ENCODE data around the gene NBEA. TPM values are rescaled to one million over a fixed set of nuclear protein-coding genes. Genes with fewer than 3 reads are reported as not detected.

Gene NBEA
- total RNA-seq, 3 donors from 2014 or later = 0.19 to 0.58 (median 0.43) TPM

DNA sequence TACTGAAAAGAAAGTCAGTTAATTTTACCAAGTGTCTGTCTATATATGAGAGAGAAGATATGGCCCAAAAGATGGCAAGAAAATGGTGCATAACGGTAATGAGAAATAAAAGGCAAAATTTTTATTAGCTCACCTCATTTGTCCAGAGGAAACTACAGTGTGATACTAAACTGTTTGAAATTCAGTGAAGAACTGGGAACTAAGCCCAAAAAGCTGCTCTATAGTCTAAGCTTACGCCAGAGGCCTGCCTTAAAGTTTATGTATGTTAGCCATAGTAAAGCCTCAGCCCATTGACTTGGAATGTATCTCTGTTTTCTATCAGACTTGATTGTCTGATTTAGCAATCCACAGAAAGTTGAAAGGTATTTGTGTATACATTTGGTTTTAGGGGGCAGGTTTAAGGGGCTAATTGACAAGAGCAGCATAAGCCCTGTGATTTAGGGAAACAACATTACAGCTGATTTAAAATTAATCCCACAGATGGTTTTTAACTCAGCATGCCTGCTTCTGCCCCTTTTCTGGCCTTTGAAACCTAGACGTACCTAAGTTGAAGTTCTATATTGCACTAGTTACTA, 625.4 kb downstream of the NBEA start:
- H3K4me1 Mint-ChIP-seq (ENCODE audit: low read depth) = no peaks in the 10 kb centered on the region
- no peak overlapping the region for H3K4me3 Mint-ChIP-seq
- H3K9me3 Mint-ChIP-seq = no peaks in the 10 kb centered on the region
- DNase-seq (no peak), ATAC-seq (no peak)
- no peaks in the 10 kb centered on the region for H3K36me3 Mint-ChIP-seq (ENCODE audit: insufficient read depth)
- no peaks in the 10 kb centered on the region for H3K27me3 Mint-ChIP-seq (ENCODE audit: low read depth)

DNA sequence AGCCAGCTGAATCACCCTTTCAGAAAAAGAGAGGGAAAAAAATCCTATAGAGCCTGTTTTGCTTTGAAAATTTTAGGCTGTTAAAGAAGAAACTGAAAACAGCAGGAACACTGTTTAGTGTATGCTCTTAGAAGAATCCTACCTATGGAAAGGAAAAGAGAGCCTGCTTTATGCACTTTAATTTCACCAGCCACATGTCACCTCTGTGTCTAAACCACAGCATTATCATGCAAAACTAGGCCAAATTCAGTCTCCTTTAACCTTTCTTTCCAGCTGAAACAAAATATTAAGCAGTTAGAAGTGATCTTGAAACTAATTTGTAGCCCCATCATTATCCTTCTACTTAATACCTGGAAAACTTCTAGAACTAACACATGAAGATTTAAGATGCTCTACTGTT, 631.6 kb downstream of the NBEA start:
- Mint-ChIP-seq H3K27me3 (ENCODE audit: low read depth) (no peaks in the 10 kb centered on the region), H3K4me1 (ENCODE audit: low read depth) (no peaks in the 10 kb centered on the region), H3K36me3 (ENCODE audit: insufficient read depth) (no peaks in the 10 kb centered on the region), H3K9me3 (no peaks in the 10 kb centered on the region), H3K4me3 (no peak overlapping the region)
- DNase-seq = no peak
- ATAC-seq = no peak

DNA sequence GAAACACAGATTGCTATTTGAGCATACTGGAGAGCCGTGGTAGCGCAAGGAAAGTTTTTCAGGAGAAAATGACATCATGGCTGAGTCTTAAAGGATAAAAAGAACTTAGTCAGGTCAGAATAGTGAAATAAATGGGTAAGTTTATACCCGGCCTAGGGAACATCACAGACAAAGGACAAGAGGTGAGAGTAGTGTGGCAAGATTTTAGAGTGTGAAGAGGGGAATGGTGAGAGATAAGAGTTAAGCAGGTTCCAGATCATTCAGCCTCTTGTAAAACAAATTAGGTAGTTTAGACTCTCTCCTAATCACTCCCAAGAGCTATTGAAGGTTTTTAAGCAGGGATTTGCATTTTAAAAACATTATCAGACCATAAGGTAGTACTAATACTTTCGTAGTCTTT, 650.4 kb downstream of the NBEA start:
- DNase-seq (no peak), ATAC-seq (no peak)
- Mint-ChIP-seq H3K36me3 (ENCODE audit: insufficient read depth) (no peaks in the 10 kb centered on the region), H3K27me3 (ENCODE audit: low read depth) (no peaks in the 10 kb centered on the region), H3K9me3 (no peaks in the 10 kb centered on the region), H3K4me3 (no peak overlapping the region), H3K4me1 (ENCODE audit: low read depth) (no peaks in the 10 kb centered on the region)

DNA sequence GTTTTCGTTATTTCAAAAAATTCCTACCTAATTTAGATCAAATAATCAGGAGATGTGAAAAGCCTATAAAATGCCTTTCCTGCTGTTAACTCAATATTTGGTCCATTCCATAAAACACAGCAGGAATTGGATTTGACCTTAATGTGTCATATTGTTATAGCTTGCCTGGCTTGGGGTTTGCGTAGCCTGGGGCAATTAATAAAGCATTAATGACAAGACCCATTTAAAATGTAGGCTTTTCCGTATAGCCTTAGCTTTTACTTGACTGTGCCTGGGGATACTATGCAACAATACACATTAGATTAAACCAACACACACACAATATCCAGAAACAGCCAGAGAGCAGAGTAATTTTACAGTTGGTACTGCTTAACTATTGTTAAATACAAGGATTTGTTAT, 651.6 kb downstream of the NBEA start:
- Mint-ChIP-seq H3K36me3 (ENCODE audit: insufficient read depth) (no peaks in the 10 kb centered on the region), H3K4me1 (ENCODE audit: low read depth) (no peaks in the 10 kb centered on the region), H3K9me3 (no peaks in the 10 kb centered on the region), H3K27me3 (ENCODE audit: low read depth) (no peaks in the 10 kb centered on the region), H3K4me3 (no peak overlapping the region)
- ATAC-seq (no peak), DNase-seq (no peak)

DNA sequence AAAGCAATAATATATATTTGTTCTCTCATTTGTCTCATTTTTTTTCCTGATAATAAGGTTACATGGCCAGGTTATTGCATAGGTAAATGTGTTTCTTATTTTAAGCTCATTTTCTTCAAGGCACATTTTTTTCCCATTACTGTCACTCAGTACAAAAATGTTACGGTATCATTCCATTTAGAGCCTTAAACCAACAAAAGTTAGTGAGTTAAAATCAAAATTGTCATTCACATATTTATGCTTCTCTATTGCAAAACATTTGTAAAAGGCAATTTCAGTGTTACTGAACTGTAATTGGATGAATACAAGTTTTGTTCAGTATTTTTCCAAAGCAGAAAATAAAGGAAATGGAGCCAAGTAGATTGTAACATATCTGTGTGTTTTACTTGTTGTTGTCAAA, 652.0 kb downstream of the NBEA start:
- no peaks in the 10 kb centered on the region for H3K4me1 Mint-ChIP-seq (ENCODE audit: low read depth)
- ATAC-seq (no peak), DNase-seq (no peak)
- H3K4me3 Mint-ChIP-seq = no peak overlapping the region
- no peaks in the 10 kb centered on the region for H3K36me3 Mint-ChIP-seq (ENCODE audit: insufficient read depth)
- H3K9me3 Mint-ChIP-seq = no peaks in the 10 kb centered on the region
- H3K27me3 Mint-ChIP-seq (ENCODE audit: low read depth) = no peaks in the 10 kb centered on the region

DNA sequence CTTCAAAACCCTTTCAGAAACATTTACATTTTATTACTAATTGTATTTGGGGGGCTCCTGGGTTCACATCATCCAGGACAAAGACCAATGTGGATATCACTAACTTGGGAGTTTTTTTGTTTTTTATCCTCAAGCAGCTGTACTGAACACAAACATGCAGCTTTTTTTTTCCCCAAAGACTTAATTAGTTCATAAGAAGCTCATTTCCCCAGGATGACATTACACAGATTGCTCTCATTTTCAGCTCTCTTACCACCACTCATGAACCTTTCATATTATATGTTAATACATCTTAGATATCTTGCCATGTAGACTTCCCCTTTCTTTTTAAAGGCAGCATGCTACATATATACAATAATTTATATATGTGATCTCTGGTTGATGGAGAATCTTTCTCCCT, 653.1 kb downstream of the NBEA start:
- Mint-ChIP-seq H3K4me3 (no peak overlapping the region), H3K9me3 (no peaks in the 10 kb centered on the region), H3K4me1 (ENCODE audit: low read depth) (no peaks in the 10 kb centered on the region), H3K36me3 (ENCODE audit: insufficient read depth) (no peaks in the 10 kb centered on the region), H3K27me3 (ENCODE audit: low read depth) (no peaks in the 10 kb centered on the region)
- no peak for DNase-seq
- ATAC-seq = no peak

DNA sequence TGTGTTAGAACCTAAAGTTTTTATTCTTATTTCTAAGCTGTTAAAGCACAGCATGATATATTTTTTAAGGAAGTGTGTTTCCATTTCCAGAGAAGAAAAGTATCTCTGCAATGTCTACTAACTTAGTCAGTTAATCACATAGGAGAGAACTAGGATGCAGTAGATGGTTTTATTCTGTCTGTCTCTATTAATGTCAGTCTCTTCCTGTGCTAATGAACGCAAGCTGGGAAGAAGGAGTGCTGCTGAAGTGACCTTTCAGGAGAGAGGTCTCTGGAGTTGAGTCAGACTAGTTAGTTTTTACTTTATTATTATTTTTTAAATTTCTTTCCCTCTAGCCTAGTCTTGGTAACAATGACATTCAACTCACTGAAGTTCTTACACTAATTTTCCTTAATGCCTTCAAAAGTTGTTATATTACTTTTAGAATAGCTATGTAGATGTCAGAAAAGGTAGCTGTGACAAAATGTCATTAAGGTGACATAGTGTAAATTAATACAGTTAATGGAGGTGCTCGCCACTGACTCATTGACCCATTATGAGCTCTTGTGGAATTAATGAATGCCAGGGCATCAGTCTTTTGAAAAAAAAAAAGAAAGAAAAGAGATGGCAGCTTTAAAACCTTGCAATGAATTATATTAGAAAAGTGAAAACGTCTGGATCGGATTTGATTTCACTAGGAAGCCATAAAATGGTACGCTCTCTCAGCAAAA, 654.4 kb downstream of the NBEA start:
- ATAC-seq (no peak), DNase-seq (no peak)
- Mint-ChIP-seq H3K36me3 (ENCODE audit: insufficient read depth) (no peaks in the 10 kb centered on the region), H3K27me3 (ENCODE audit: low read depth) (no peaks in the 10 kb centered on the region), H3K9me3 (no peaks in the 10 kb centered on the region), H3K4me1 (ENCODE audit: low read depth) (no peaks in the 10 kb centered on the region), H3K4me3 (no peak overlapping the region)

DNA sequence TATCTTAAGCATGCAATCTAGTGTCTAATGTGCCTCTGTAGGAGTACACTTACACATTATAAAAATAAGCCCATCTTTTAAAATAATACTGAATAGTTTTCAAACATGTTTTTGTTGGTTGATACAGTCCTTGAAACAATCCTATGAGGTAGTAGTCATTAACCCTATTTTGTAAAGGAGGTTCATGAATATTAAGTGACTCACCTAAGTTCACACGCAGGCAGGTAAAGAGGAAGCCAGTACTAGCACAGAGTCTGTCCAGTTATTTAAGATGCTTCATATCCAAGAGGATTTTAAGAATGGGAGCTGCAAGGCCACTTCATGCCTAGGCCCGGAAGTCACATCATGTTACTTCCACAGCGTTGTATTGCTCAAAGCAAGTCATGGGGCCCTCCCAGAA, 655.4 kb downstream of the NBEA start:
- no peaks in the 10 kb centered on the region for H3K27me3 Mint-ChIP-seq (ENCODE audit: low read depth)
- no peak overlapping the region for H3K4me3 Mint-ChIP-seq
- DNase-seq (no peak), ATAC-seq (no peak)
- H3K4me1 Mint-ChIP-seq (ENCODE audit: low read depth) = no peaks in the 10 kb centered on the region
- no peaks in the 10 kb centered on the region for H3K36me3 Mint-ChIP-seq (ENCODE audit: insufficient read depth)
- H3K9me3 Mint-ChIP-seq = no peaks in the 10 kb centered on the region

DNA sequence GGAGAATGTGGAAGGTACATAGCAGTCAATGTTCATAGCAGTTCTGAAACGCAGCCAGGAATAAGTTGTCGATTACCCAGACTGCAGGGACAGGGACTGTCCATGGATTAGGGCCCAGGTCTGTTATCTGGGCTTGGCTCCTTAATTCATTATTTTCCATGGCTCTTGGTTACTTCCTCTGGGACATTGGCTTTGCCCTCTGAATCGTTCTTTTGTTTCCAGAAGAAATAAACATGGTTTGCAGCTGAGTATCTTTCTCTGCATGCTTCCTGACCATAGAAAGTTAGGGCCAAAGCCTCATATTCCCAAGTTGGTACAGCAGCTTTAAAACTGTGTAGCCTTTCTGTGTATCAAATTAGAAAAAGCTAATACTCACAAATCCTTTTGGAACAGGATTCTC, 656.2 kb downstream of the NBEA start:
- Mint-ChIP-seq H3K9me3 (no peaks in the 10 kb centered on the region), H3K27me3 (ENCODE audit: low read depth) (no peaks in the 10 kb centered on the region), H3K4me3 (no peak overlapping the region), H3K4me1 (ENCODE audit: low read depth) (no peaks in the 10 kb centered on the region), H3K36me3 (ENCODE audit: insufficient read depth) (no peaks in the 10 kb centered on the region)
- DNase-seq = no peak
- no peak for ATAC-seq

DNA sequence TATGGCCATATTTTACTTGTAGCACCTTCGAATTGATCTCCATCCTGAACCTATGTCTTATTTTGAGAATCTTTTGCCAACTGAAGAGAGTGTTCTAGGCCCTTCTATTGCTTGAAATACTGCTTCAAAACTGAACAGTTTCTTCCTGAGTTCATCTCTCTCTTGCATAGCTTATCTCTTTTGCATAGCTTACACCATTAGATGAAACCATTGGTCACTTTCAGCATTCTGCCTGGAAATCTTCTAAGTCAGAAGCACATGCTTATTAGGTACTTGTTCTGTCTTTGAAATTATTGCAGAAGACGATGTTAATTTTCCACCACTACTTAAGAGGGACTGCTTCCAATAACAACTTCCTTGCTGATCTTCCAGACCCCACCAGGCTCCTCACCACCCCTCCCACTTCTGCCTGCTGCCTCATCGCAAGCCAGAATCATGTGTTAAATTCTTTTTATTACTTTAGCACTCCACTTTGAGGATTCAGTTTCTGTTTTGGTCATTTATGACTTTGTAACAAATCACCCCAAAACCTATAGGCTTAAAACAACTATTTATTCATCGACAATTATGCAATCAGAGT, 656.8 kb downstream of the NBEA start:
- H3K9me3 Mint-ChIP-seq = no peaks in the 10 kb centered on the region
- DNase-seq (no peak), ATAC-seq (no peak)
- H3K4me1 Mint-ChIP-seq (ENCODE audit: low read depth) = no peaks in the 10 kb centered on the region
- no peaks in the 10 kb centered on the region for H3K36me3 Mint-ChIP-seq (ENCODE audit: insufficient read depth)
- H3K27me3 Mint-ChIP-seq (ENCODE audit: low read depth) = no peaks in the 10 kb centered on the region
- H3K4me3 Mint-ChIP-seq = no peak overlapping the region

DNA sequence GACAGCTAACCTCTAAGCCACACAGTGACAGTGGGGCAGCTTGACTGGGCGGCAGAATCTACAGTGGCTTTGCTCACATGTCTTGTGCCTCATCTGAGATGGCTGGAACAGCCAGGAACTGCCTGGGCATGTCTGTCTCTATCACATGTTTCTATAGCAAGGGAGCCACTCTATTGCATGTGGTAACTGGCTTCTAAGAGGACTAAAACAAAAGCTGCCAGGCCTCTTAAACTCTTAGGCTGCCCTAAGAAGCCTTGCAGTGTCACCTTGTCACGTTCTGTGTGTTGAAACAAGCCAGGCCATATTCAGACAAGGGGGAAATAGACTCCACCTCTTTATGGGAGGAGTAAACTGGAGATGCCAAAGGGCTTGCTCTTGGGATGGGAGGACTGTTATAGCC, 657.3 kb downstream of the NBEA start:
- no peak for DNase-seq
- no peak for ATAC-seq
- H3K27me3 Mint-ChIP-seq (ENCODE audit: low read depth) = no peaks in the 10 kb centered on the region
- H3K4me3 Mint-ChIP-seq = no peak overlapping the region
- no peaks in the 10 kb centered on the region for H3K9me3 Mint-ChIP-seq
- no peaks in the 10 kb centered on the region for H3K36me3 Mint-ChIP-seq (ENCODE audit: insufficient read depth)
- H3K4me1 Mint-ChIP-seq (ENCODE audit: low read depth) = no peaks in the 10 kb centered on the region

DNA sequence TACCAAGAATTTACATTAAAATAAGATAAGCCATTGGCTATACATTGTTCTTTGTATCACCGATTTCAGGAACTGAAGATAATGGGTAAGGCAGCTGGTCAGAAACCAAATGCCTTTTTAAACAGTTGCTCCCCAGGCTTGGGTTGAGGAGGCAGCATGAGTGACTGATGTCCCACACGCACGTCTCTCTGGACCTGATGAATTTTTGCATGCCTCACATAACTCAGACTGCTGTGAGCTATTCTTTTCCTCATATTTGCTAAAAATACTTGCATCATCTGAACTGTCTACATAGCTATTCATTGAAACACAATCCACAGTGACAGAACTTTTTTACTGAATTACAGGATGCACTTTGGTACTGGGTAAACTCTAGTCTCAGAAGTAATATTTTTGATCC, 658.1 kb downstream of the NBEA start:
- Mint-ChIP-seq H3K9me3 (no peaks in the 10 kb centered on the region), H3K36me3 (ENCODE audit: insufficient read depth) (no peaks in the 10 kb centered on the region), H3K4me3 (no peak overlapping the region), H3K4me1 (ENCODE audit: low read depth) (no peaks in the 10 kb centered on the region), H3K27me3 (ENCODE audit: low read depth) (no peaks in the 10 kb centered on the region)
- ATAC-seq (no peak), DNase-seq (no peak)

DNA sequence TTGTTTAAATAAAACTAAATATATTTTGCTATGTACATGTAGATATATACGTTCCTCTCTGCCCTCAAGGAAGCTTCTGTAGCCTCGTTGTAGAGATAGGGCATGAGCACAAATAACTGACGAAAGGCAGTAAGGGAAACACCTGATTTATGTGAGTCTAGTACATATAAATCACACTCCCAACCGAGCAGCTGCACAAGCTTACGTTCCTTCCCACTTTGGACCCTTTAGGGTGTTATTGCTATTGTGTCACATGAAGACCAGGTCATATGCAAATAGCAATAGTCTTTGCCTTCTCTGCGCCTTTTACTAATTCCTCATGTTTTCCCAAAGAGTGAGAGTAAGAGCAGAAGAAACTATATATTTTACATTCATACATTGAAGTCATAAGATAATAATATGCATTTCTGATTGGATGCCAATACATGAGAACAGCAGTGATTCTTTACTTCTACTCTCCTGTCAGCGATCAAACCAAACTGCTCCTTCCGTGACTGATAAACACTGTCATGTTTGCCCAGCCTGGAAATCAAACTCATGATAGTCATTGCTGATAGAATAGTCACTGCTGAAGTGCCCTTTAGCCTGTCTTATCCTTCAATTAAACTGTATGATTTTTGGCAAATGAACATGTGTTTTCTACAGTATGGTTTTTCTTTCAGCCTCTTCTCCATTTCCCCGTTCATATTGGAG, 661.7 kb downstream of the NBEA start:
- Mint-ChIP-seq H3K4me3 (no peak overlapping the region), H3K4me1 (ENCODE audit: low read depth) (no peaks in the 10 kb centered on the region), H3K27me3 (ENCODE audit: low read depth) (no peaks in the 10 kb centered on the region), H3K9me3 (no peaks in the 10 kb centered on the region), H3K36me3 (ENCODE audit: insufficient read depth) (no peaks in the 10 kb centered on the region)
- DNase-seq (no peak), ATAC-seq (no peak)

DNA sequence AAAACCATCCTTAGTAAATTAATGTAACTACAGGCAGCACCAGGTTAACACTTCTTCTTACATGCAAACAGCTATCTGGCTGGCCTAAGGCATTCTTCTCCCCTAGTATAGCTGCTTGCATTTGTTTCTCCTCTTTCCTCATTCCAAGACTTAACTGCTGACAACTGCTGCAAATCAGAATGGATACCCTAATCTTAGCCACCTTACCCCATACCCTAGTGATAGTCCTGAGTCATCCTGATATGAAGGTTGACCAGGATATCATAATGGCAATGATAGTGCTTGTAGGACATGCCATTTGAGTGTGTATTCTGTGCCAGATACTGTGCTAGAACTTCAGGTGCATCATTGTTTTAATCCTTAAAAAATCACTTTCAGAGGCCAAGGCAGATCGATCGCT, 672.6 kb downstream of the NBEA start:
- ATAC-seq = no peak
- no peaks in the 10 kb centered on the region for H3K36me3 Mint-ChIP-seq (ENCODE audit: insufficient read depth)
- H3K4me3 Mint-ChIP-seq = no peak overlapping the region
- H3K9me3 Mint-ChIP-seq = no peaks in the 10 kb centered on the region
- DNase-seq = no peak
- H3K27me3 Mint-ChIP-seq (ENCODE audit: low read depth) = no peaks in the 10 kb centered on the region
- no peaks in the 10 kb centered on the region for H3K4me1 Mint-ChIP-seq (ENCODE audit: low read depth)

DNA sequence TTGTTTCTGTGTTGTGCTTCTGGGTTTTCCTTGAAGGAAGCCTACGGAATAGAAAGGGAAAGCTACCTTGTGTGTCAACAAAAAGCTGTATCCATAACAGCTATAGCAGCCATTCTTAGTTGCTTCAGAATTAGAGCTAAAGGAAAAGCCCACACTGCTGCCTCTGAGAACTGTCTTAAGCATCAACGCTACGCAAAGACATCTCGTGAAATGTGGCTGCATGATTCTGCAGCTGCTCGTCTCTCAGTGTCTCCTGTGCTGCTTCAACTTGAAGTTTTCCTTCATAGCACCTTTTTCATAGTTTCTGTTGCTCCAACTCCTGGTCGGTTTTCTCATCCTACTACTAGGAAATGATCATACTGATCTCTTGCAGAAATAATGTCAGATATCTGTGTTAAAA, 675.4 kb downstream of the NBEA start:
- no peaks in the 10 kb centered on the region for H3K27me3 Mint-ChIP-seq (ENCODE audit: low read depth)
- no peaks in the 10 kb centered on the region for H3K9me3 Mint-ChIP-seq
- ATAC-seq = no peak

More for the DNA sequence above, 675.4 kb downstream of the NBEA start:
- DNase-seq = no peak
- no peak overlapping the region for H3K4me3 Mint-ChIP-seq
- no peaks in the 10 kb centered on the region for H3K36me3 Mint-ChIP-seq (ENCODE audit: insufficient read depth)
- peaks cover 3% of the 10 kb centered on the region for H3K4me1 Mint-ChIP-seq (ENCODE audit: low read depth)

Measured in activated T-cell treated with anti-CD3 and anti-CD28 coated beads, Interleukin-2, amount 50 U/mL, for 4 hours (primary cell).